ENCODE data around the gene CDC6.

Gene CDC6

DNA sequence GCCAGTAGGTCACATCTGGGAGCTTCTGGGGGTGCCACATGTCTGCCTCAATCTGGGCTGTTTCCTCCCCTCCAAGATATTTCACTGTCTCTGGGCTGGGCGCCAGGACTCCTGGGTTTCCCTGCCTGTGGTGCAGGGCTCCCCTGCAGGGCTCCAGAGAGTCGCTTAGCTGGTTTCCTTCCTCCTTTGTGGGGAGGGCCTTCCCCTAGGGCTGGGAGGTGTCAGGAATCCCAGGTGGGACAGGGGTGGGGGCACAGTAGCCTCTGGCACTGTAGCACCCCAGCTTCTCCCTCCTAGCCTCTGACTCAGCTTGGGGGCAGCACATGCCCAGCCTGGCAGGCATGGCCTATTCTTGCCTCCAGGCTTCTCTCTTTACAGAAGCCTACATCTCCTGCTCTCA is 23.9 kb downstream of the CDC6 start:
- no peak for DNase-seq (ENCODE audit: low read depth, low spot score)

DNA sequence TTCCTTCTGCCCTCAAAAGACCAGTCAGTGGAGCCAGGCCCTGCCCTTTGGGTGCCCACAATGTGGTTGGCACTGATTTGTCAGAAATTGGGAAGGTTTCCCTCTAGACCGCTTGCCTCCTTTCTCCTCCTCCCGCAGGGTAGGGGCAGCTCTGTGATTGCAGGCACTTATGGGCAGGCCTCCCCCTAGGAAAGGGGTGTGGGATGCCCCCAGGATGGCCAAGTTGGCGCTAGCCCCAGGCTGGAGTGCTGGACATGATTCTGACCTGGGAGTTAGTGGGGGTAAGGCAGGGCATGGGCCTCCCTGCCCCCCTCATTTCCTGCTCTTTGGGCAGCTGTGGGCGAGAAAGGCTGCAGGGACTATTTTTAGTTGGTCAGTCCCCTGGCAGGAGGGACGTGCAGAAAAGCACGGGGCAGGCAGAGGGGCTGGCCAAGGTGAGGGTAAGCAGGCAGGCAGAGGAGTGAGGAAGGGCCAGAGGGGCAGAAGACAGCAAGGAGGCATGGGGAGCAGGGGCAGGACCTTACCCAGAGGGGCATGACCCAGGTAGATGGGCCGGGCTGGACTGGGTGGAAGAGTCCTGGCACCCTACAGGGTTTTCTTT is 24.6 kb downstream of the CDC6 start:
- no peak for DNase-seq (ENCODE audit: low read depth, low spot score)

DNA sequence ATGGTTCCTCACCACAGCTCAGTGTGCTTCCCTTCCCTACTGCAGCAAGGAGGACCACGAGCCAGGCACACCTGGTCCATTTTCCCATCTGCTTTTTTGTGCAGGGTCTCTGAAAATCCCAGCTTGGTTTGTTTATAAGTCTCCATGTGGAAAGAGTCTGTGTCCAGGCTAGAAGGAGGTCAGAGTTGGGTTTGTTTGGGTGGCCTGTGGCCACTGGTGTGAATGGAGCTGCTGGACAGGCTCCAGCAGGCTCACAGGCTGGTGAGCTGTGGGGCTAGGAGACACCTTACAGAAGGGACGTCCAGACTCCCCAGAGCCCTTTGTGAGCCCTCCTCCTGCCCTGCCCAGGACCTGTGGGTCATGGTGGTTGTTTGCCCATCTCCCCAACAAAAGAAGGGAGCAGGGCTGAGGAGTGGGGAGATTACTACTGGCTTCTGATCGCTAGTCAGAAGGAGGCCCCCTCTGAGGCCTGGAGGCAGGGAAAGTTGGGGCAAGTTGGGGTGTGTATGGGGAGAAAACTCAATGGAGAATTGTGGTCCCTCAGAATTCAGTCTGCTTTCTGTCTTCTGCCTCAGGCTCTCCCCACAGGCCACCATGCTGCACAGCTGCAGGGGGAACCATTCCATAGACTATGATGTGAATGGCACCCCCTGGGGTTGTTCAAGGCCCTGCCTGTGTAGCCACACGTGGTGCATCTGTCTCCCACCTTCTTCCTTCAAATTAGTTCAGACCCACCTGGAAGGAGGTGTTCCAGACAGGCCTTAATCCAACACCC is 25.4 kb downstream of the CDC6 start:
- DNase-seq (ENCODE audit: low read depth, low spot score) = no peak

DNA sequence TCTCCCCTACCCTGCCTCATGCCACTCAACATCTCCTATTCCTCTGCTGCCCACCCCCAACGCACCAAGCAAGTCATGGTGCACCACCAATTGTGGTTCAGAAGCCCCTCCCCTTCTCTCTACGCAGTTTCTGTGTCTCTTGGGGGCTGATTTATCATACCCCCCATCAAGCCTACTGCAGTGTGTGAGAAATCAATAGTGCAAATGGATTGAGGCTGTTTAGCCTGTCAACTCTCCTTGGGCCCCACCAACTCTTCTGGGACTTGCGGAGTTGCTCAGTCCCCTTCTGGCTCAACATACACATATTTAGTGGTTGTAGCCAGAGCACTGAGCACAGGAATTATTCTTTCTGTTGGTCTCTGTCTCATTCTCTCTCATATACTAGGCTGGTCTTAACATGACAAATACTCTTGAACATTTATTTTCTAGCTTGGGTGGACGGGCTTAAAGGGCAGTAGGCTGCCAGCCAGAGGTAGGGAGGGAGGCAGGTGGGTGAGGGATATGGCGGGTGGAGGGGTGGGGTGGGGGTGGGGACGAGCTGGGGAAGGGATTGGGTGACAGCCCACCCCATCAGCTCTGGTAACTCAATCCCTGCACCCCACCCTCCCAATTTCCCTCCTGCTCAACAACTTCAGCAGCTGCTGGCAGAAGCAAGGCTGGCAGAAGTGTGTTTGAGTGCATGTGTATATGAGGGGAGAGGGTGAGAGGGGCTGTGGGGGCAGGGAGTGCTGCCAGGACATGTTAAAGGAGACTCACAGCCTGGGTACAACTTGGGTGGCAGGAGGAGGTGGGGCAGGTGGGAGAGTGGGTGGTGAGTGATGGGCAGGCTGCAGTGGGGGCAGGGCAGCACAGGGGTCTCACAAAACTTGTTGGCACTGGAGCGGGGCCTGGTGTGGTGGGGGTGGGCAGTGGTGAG is 26.2 kb downstream of the CDC6 start:
- no peak for DNase-seq (ENCODE audit: low read depth, low spot score)

DNA sequence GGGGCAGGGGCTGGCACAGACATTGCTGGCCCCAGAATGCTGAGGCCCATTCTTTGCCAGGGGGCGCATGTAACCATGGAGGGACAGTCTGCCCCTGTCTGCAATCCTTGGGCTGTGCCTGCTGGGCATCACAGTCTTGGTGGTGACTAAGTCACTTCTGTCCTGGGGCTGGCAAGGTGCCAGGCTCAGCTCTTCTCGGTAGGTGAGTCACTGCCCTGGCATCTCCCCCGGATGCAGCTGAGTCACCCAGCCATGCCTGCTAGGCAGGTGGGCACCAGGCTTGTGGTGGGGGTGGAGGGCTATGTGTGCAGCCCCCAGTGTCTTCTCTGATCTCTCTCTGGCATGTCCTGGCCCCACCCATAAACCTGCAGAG is 26.9 kb downstream of the CDC6 start:
- peak; percentile 70 for DNase-seq (ENCODE audit: low read depth, low spot score)

DNA sequence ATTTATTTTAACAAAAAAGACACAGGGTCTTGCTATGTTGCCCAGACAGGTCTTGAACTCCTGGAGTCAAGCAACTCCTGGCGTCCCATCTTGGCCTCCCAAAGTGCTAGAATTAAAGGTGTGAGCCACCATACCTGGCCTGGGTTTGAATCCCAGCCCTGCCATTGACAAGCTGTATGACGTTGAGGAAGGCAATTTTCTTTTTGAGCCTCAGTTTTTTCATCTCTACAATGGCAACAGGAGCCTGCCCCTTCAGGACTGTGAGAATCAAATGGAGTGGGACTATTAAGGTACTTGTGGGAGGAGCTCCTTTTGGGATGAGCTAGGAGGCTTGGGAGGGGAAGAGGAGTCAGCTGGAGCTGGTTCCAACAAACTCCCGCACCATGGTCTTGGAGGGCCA is 27.5 kb downstream of the CDC6 start:
- no peak for DNase-seq (ENCODE audit: low read depth, low spot score)

DNA sequence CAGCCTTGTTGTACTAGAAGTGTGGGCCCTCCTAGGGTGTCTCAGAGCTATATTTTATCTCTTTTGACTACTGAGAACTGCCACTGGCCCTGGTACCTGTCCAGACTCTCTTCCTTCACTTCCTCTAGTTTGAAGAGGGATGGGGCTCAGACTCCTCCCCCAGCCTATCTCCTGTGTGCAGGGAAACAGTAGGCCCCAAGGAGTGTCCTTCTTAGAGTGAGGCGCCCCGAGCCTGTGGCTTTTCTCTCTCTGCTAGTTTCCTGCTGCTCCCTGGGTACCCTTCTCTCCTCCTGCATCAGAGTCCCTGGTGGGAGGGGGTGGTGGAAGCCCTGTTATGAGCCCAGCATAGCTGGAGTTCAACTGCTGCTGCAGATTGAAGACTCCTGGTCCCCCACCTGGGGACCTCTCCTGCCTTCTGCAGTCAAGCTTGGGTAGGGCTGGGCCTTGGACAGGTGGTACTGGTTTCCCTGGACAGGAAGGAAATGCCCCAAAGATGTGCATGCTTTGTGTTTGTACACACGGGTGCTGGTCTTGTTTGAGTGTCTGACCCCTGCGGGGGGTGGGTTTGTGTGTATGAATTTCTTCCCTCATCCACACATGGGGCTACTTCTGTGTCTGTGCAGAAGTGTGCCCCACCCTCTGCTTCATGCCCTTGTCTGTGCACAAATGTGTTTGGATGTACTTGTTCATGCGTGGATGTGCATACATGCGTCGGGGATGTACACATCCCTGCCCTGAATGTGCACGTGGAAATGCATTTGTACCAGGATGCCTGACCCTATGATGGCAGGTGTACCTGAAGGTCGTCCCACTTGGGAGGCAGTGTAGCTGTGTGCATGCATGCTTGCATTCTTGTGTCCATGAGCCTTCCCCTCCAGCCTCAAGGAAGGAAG is 28.2 kb downstream of the CDC6 start:
- no peak for DNase-seq (ENCODE audit: low read depth, low spot score)

DNA sequence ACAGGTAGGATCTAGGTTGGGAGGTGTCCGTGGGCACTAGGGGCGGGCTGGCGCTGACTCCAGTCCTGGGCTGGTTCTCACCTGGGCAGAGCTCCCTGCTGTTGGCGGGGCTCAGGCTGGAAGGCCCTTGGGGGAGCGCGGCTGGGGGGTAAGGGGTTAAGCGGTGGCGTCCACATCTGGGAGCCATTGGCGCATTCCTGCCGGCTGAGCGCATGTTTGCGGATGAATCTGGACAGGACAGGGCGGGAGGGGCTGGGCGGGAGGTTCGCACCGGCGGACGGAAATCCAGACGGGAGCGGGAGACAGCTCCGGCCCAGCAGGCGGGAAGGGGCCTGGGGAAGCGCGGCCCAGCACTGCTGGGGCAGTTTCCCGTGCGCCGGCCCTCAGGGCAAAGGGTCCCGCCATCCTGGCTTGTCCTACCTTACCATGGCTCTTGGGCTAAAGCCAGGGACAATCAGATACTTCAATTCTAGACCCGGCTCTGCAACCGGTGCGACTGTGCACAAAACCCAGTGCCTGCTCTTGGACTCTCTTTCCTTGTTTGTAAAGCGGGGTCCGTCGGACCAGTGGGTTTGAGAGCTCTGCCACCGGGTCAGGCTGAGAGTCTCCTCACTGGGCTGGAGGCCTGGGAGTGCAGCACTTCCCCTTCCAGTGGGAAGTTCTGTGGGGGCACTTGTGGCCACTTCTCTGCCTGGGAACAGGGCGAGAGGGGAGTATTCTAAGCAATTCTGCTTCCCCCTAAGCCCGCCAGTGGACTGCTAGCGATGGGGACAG is 29.1 kb downstream of the CDC6 start:
- no peak for DNase-seq (ENCODE audit: low read depth, low spot score)

DNA sequence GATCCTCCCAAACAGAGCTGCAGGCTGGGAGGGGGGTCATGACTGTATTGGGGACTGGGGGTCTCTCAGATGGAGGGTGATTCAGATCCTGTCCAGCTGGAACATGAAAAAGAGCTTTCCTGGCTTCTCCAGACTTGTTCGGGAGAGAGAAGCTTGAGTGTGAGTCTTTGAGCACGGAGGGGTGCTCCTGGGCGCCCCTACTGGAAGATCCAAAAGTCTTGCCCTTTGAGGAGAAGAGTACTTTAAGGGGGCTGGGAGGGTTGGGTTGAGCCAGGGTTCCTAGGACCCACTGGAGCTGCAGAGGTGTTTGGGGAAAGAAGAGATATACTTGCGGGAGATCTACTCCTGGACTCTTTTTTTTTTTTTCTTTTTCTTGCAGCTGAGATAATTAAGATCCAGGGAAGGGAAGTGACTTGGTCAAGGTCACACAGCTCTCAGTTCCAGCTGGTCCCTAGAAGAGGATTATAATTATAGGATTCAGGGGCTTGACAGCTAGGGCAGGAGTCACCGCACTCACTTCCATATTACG is 29.7 kb downstream of the CDC6 start:
- DNase-seq (ENCODE audit: low read depth, low spot score) = no peak

DNA sequence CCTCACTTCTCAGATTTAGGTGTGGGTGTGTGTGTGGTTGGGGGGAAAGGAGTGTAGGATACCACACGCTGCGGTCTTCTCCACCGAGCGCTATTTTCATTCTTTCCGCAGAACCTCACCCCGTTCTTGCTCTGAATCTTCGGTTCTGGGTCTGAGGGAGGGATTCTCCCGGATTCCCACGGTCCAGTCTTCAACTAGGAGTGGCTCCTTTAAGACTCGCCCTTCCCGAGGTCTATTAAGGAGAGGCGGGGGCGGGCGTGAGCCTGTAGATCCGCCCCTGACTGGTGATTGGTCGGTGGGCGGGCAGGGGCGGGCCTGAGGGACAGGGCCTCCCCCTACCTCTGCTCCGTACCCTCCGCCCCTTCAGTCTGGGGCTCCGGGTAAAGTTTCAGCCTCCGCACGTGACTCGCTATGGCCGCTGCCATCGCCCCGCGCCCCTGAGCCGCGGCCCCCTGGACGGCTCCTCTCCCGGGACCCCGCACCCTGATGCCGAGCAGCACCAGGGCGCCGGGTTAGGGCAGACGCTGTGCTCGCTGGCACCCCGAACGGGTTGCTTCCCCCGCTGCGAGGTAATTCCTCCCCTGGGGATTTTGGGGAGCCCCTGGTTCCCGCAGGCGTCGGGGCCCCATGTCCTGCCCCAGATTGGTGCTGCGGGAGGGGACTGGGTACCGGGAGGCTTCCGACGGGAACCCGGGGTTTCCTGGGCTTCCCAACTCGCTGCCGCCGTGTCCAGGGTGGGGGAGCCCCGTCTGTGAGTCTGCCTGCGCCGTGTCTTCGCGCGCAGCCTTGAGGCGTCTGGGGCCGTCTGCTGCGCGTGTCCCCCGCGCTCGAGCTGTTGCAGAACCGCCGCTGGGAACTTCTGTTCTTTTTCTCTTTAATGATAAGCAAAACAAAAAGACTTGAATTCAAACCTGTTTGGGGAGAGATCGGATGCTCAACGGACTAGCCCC is 30.5 kb downstream of the CDC6 start:
- peak; percentile 87 for DNase-seq (ENCODE audit: low read depth, low spot score)

DNA sequence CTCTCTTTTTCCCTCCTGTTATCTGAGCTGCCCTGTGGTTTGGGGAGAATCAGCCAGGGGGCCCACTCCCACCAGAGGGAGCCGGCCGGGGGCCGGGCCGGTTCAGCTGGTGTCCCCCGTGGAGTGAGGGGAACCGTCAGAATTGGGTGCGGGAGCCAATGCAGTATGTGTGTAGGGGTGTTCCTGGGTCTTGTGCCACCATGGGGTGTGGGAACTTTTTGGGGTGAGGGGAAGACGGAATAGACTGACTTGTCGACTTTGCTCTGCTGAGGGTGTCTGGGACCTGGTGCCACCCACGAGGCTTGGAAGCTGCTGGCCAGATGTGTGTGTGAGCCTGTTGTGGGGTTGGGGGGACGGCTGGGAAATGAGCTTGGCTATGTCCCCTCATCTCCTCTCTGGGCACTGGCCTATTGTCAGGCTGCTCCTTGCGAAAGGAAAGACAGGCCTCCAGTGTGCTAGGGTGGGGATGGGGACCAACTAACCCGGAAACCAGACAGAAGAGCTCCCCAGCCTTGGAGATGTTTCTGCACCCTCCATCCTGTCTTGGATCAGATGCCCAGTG is 31.2 kb downstream of the CDC6 start:
- no peak for DNase-seq (ENCODE audit: low read depth, low spot score)

DNA sequence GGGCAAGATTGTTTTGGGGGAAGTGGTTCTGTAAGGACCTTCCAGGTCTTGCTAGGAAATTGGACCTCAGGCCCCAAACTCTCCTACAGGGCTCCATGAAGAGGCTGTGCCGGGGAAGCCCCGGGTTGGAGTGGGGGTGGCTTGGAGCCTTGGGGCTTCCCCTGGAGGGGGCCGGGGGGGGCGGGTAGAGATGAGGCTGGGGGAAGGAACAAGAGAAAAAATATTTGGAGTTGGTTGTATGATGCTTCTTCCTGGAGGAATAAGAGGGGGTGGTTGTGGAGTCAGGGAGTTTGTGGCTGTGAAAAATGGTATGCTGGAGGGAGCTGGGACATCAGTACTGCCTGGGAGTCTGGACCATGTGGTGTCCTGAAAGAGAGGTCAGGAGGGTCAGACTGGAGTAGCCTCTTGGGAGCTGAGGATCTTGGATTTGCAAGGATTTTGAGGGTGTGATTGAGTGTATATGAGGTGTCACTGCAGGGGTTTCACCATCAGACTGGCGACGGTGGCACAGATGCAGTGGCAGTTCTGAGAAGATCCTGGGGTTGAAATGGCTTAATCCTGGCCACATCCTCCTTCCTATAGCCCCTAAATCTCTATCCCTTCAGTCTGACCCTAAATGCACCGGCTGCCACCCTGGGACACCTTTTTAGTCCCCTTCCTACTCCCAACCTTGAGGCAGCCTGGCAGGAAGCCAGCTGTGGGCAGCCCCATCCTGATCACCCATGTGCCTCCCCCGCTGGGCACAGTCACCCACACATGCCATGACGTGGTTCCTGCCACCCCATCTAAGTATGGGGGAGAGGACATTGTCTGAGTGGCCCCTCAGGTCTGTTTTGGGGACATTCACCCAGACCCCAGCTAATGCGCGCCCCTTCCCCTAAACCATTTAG is 32.2 kb downstream of the CDC6 start:
- DNase-seq (ENCODE audit: low read depth, low spot score) = no peak

DNA sequence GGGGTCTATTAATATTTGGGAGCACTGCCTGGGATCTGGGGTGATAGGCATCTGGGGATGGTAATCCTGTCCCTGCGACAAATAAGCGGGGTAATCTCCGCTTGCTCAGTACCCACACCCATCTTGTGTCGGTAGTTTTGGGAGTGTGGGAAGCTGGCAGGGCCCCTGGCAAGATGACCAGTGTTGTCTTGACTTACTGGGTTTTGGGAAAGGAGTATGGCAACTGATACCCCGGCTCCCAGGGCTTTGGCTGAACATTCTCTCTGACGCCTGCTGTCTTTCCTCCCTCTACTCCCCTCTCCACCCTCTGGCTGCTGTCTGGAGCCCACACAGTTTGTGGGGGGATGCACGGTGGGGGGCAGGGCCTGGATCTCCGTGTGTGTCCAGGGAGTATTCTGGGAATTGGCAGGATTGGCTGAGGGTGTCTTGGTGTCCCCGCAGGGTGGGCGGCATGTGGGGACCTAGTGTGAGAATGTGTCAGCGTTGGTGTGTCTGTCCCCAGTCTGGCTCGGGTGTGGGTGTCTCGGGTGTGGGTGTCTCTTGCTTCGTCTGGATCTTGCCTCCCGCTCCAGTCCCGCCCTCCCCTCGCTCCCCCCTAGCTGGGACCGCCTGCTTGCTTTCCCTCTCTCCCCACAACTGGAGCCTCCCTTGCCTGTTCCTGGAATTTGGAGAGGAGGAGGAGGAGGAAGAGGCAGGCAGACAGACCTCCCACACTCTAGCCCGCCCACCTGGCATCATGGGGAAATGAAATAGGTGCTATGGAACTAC is 33.3 kb downstream of the CDC6 start:
- no peak for DNase-seq (ENCODE audit: low read depth, low spot score)

DNA sequence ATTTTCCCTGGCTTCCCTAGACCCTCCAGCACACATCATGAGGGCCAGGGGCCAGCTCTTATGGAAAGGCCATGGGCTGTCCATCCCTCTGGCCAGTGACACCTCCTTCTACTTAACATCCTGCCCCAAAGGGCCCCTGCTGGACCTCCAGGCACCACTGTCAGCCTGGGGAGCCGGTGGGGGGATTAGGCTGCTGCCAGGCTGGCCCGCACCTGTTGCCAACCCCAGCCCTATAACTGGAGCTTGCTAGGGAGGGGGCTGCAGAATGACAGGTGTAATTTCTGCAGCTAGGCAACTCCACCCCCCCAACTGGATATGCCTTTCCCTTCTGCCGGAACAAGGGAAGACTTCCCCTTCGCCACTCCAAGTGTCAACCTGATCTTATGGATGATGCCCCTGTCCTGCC is 33.8 kb downstream of the CDC6 start:
- no peak for DNase-seq (ENCODE audit: low read depth, low spot score)

DNA sequence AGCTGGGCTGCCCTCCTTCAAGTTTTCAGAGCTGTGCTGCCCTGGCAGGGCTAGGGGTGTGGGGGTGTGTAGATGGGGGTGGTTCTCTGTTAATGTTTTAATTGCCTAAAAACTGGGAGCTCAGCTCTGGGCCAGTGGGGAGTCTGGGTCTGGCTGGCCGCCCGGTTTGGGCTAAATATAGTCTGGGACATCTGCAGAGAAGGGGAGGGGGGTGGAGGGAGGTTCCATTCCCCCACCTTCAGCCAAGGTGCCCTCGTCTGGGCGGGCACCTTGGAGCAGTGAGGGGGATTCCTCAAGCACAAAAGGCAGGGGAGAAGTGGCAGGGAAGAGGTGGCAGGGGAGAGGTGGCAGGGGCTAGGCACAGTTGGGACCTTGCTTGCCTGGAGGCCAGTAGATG is 34.3 kb downstream of the CDC6 start:
- DNase-seq (ENCODE audit: low read depth, low spot score) = no peak

DNA sequence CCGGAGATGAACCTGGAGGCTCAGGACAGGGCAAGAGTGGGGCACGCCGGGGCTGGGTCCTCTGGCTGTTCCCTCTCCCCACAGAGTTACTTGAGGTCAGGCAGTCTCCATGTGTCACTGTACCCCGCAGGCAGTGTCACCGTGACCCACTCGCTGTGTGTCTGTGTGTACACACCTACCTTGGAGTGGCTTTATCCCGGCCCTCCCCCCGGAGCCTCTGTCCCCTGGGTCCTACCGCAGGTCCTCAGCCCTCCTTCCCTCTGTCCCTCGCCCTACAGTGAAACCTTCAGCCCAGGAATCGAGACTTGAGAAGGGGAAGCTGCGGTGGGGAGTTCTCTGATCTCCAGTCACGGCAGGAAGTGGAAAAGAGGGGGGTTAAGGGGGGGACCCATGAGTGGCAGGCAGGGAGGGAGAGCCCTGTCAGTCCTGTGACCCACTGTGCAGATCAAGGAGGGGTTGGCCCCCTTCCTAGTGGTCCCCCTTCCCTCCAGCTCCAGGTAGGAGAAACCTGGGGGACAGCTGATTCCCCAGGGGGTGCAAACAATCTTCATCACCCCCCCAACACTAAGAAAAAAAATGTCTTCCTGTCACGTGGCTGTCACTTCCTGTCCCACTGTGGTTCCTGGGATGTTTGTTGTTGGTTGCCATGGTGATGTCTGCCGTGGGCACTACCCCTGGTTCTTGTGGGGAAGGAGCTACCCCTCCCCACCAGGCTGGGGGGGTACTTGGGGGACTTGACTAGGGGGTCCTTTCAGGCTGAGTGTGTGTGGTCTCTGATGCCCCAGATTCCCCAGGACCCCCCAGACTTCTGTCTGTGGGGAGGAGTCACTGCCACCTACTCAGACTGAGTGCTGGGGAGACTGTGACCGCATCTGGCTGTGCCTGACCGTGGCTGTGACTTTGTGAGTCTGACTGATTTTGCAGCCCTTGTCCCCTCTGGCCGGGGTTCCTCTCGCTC is 35.0 kb downstream of the CDC6 start:
- peak; percentile 70 for DNase-seq (ENCODE audit: low read depth, low spot score)

All from activated naive CD8-positive, alpha-beta T cell treated with anti-CD3 and anti-CD28 coated beads, Interleukin-2, amount 50 U/mL, for 16 hours (primary cell).